GM19455 (cell line): ENCODE measurements around the gene PLSCR3.

Source experiments
- ATAC-seq: cut with Tn5 transposase; IDR thresholded peaks from one replicate; pipeline ENCODE4 v1.9.1; 2021; ENCODE audit not compliant: unreplicated experiment

Gene PLSCR3

DNA sequence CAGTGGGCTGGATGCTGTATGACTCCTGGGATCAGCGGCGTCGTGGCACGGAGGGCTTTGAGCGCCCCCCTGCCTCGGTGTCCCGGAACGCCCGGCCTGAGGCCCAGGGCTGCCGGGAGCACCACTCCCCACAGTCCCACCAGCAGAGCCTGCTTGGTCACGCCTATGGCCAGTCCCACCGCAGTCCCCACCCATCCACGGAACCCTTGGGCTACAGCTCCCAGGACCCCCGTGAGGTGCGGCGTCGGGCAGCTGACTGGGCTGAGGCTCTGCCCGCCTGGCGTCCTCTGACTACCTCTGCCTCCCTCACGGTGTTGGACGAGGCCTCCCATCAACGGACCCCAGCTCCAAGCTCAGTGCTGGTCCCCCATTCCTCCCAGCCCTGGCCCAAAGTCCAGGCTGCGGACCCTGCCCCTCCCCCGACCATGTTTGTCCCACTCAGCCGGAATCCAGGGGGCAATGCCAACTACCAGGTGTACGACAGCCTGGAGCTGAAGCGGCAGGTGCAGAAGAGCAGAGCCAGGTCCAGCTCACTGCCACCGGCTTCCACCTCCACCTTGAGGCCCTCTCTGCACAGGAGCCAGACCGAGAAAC is 32.7 kb upstream of the PLSCR3 start:
- ATAC-seq: no peak

DNA sequence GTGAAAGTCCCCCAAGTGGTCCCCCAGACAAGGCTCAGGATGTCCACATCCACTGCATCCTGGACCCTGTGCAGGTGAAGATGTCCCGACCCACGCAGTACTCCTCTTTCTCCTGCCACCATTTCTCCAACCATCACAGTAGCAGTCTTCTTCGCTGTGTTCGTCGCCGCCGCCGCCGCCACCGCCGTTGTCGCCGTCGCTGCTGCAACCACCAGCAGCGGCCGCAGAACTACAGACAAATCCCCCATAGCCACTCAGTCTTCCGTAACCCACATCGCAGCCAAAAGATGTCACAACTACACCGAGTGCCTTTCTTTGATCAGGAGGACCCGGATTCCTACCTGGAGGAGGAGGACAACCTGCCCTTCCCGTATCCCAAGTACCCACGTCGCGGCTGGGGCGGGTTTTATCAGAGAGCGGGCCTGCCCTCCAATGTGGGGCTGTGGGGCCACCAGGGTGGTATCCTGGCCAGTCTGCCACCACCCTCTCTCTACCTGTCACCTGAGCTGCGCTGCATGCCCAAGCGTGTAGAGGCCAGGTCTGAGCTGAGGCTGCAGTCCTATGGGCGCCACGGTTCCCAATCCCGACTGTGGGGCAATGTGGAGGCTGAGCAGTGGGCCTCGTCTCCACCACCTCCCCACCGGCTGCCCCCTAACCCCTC is 32.0 kb upstream of the PLSCR3 start:
- no peak for ATAC-seq

GRCh38 chr17:7425756-7426155 is 31.4 kb upstream of the PLSCR3 start:
- ATAC-seq: no peak

DNA sequence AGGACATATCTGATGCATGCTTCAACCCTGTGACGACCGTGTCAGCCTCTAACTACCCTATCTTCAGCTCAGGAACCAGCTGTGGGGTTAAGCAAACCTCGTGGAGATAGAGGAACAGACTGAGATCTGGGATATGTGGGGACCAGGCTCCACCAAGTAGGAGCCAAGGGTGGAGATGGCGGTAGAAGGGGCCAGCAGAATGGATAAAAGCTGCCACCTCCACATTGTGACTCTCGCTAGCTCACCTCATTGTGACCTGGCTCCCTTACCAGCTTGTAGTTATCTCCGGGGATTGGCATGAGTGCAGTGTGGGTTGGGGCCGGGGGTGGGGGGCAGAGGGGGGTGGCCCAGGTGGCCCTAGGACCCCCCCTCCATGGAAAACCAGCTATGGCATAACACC is 31.0 kb upstream of the PLSCR3 start, which contains the start of gene SPEM2:
SPEM2 (plus strand) TSS at position 301 of the 400 bp plus-strand sequence; CDS start at position 374, 73 bp downstream.
- no peak for ATAC-seq

- ATAC-seq: no peak
Measured at GRCh38 chr17:7423679-7424078, 29.4 kb upstream of the PLSCR3 start.

DNA sequence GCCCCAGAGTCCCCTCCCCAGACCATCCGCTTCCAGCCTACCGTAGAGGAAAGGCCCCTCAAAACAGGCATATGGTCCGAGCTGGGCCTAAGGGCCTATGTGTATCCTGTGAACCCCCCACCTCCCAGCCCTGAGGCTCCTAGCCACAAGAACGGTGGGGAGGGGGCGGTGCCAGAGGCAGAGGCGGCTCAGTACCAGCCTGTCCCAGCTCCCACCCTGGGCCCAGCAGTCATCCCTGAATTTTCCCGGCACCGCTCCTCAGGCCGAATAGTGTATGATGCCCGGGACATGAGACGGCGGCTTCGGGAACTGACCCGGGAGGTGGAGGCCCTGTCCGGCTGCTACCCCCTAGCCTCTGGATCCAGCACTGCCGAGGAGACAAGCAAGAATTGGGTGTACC is 26.9 kb upstream of the PLSCR3 start:
- ATAC-seq: no peak

DNA sequence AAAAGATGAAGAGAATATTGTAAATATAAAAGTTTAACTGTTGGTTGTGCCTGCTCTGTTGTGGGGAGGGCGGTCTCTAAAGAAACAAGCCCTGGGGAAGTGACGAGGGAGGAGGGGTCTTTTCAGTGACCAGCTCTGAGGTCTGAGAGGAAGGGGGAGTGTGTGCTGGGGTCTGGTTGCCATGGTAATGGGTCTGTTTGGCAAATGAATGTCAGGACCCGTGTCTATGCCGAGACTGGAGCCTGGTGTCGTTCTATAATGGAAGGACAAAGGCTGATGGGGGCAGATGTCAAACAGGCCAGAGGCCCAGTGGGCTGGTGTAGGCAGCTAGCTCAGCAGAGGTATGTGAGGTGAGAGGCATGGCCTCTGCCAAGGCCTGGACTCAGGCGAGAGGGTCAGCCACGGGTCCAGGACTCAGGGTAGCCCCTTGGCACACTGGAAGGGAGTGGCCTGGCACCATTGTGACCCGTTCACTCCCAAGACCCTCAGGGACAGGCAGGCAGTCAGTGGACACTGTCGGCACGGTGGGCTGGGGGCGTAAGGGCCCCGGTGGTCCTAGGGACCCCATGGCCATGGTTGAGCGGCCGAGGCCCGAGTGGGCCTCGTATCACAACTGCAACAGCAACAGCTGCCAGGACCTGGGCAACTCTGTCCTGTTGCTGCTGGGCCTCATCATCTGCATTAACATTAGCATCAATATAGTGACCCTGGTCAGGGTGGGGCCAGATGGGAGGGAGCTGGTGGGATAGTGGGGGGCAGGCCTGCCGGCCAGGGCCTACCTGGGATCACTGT is 25.7 kb upstream of the PLSCR3 start, which contains the start of gene SPEM1:
SPEM1 (plus strand) TSS at position 506 of the 792 bp plus-strand sequence; CDS start at position 567, 61 bp downstream.
- ATAC-seq: no peak

- ATAC-seq: no peak
Measured at GRCh38 chr17:7418472-7419152, 24.3 kb upstream of the PLSCR3 start.

DNA sequence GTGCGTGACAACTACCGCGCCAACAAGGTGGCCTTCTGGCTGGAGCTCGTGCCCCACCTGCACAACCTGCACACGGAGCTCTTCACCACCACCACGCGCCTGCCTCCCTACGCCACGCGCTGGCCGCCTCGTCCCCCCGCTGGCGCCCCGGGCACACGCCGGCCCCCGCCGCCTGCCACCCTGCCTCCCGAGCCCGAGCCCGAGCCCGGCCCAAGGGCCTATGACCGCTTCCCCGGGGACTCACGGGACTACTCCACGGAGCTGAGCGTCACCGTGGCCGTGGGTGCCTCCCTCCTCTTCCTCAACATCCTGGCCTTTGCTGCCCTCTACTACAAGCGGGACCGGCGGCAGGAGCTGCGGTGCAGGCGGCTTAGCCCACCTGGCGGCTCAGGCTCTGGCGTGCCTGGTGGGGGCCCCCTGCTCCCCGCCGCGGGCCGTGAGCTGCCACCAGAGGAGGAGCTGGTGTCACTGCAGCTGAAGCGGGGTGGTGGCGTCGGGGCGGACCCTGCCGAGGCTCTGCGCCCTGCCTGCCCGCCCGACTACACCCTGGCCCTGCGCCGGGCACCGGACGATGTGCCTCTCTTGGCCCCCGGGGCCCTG is 22.8 kb upstream of the PLSCR3 start:
- no peak for ATAC-seq

DNA sequence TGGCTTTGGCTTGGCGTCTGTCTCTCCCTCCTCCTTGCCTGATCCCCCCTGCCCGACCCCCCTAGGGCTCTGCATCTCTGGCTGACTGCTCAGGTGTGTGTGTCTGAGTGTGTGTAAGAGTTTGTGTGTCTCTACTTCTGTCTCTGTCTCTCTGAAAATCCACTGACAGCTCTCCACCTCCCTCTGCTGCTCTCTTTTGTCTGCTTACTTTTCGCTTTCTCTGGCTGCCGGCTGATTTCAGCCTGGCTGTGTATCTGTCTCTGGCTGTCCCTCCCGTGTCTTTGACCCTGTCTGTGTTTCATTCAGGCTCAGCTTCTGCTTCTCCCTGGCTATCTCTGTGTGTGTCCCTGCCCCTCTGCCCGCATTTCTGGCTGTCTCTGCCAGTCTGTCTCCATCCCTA is 22.0 kb upstream of the PLSCR3 start:
- ATAC-seq: no peak

DNA sequence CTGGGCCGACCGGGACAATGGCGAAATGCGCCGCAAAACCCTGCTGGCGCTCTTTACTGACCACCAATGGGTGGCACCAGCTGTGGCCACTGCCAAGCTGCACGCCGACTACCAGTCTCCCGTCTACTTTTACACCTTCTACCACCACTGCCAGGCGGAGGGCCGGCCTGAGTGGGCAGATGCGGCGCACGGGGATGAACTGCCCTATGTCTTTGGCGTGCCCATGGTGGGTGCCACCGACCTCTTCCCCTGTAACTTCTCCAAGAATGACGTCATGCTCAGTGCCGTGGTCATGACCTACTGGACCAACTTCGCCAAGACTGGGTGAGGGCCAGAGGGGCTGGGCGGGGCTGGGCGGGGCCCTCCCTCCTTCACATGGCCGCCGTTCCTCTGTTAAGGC is 21.5 kb upstream of the PLSCR3 start:
- no peak for ATAC-seq

DNA sequence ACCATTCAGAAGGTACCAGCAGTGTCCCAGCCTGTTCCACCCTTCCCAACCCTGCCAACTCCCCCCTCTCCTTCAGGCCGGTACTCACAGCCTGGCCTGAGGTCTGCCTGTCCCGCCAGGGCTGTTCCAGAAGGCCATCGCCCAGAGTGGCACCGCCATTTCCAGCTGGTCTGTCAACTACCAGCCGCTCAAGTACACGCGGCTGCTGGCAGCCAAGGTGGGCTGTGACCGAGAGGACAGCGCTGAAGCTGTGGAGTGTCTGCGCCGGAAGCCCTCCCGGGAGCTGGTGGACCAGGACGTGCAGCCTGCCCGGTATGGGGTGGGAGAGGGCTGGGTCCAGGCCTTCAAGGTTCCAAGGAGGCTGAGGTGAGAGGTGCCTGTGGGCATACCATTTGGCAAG is 20.5 kb upstream of the PLSCR3 start:
- no peak for ATAC-seq

DNA sequence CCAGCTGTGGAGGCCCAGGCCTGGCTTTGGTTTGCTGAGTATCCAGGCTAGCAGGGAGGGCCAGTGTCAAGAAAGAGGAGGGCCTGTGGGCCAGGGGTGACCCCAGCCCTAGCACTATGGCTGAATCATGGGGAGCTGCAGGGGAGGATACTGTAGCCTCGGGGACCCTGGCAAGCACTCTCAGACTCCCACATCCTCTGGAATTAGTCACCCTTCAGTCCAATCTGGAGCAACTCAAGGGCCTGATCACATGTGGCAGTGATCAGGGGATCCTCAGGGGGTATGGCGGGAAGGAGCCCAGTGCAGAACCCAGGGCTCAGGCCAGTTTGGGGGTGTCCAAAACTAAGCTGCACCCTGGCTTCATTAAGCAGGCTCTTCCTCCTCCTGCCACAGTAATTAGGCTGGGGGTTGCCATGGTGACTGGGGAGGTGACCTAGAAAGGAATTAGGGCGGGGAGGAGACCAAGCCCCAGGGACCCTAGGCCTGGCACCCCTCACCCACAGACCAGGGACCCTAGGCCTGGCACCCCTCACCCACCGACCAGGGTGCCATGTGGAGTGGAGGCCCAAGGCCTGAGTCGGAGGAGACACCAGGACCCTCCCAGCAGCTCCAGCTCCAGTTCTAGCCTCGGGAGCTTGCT is 19.1 kb upstream of the PLSCR3 start:
- no peak for ATAC-seq

GRCh38 chr17:7411427-7411750 is 17.1 kb upstream of the PLSCR3 start:
- no peak for ATAC-seq

DNA sequence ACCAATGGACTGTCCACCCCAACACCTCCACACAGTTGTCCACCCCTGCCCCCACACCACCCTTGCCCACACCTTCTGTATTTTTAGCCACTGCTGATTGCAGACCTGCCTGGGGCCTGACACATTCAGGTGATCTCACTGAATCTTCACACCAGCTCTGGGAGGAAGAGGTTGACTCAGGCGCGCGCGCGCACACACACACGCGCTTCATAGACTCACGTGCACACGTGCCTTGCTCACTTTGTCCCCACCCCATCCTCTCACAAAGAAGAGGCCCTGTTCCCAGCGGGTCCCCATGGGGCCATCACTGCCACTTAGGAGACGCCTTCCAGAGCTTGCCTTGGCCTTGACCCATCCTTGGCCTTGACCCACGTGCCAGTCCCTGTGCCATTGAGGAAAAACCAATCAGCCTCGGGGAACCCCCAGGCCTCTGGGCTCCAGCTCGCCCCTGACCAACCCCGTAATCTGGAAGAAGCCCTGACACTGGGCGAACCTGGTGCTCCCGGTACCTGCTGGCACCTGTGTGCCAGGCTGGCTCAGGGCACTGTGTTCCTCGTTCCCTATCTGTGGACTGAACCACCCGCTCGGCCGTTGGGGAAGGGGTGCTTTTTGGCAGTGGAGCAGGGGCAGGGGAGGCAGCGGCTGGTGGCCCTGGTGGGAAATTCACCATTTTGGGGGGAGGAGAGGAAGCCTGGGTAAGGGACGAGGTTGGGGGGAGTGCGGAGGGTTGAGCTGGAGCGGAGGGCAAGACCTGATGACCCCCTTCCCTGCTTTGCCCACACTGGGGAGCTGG is 16.5 kb upstream of the PLSCR3 start:
- ATAC-seq: no peak

GRCh38 chr17:7409716-7410115 is 15.4 kb upstream of the PLSCR3 start:
- no peak for ATAC-seq

GRCh38 chr17:7408863-7409262 is 14.5 kb upstream of the PLSCR3 start:
- no peak for ATAC-seq

- ATAC-seq: no peak
Measured at GRCh38 chr17:7408252-7408727, 14.0 kb upstream of the PLSCR3 start.

DNA sequence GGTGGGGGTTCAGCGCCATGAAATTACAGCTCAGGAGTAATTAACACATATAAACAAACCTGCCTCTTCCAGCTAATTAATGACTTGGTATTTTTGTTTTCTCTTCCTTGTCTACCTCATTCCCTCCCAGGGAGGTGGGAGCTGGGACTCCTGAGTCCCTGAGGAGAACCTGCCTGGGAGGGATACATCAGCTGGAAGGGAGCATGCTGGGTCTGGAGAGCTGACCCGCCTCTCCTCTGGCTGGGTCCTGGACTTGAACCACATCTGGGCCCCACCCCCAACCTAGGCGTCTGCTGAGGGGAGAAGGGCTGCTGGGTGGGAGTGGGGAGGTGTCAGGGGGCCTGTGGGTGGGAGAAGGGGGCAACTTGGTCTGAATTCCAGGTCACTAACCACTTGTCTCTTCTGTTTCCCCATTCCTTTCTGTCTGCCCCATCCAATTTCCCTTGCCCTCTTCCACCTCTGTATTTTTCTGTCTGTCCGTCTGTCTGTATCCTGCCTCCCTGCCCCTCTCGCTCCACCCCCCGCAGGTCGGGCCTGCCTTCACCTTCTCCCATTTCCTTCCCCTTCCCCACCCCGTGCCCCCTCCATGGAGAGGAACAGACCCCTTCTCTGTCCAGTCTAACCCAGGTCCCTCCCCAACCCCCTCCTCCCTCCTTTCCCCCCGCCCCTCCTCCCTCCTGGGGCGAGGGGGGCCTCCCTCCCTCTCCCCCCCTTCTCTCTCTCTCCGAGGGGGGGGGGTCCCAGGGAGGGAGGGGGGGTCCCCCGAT is 13.3 kb upstream of the PLSCR3 start, which contains the start of gene NLGN2:
NLGN2 (plus strand) TSS at position 361 of the 767 bp plus-strand sequence. CDS start 411 bp downstream, outside the sequence.
- no peak for ATAC-seq
